B cell (primary cell): ENCODE data around the gene C1R. TPM values are rescaled to one million over a fixed set of nuclear protein-coding genes. Genes with fewer than 3 reads are reported as not detected.

Source experiments
- ATAC-seq: fragments of 200-7000 bp; cut with Tn5 transposase; one replicate; pipeline ENCODE4 v1.10.0; 2021; ENCODE audit warnings: low read depth, mild to moderate bottlenecking, moderate number of reproducible peaks, moderate library complexity
- CTCF ChIA-PET: fragments of 350-600 bp; sonication (Branson Sonifier 250); formaldehyde crosslinking; loops from one replicate; lab custom pipeline; 2021; ENCODE audit warnings: antibody characterized with exemption, inconsistent platforms; lab: Charles Lee
- POLR2A ChIA-PET: fragments of 350-600 bp; sonication (Branson Sonifier 250); formaldehyde crosslinking; loops from one replicate; lab custom pipeline; 2021; ENCODE audit warnings: antibody characterized with exemption; lab: Charles Lee
- DNase-seq: peaks from one replicate; pipeline ENCODE4 v3.0.0; 2013
- H2AFZ ChIP-seq: 2 replicates; pipeline ENCODE4 v1.6.1; 2012; ENCODE audit warnings: mild to moderate bottlenecking, low read depth, low read length; ENCODE audit not compliant: insufficient read depth, poor library complexity, severe bottlenecking
- H3K27ac ChIP-seq, 2 donors: 1 replicate in 1 of 2; 2 replicates in 1 of 2; pipeline ENCODE4 v1.5.1; 2012 to 2013; ENCODE audit warnings: low read length in 2 of 2, mild to moderate bottlenecking in 2 of 2, moderate library complexity in 1 of 2
- H3K27me3 ChIP-seq, 4 experiments: fragments of 200-600 bp in 1 of 4; sonication (generic) in 1 of 4; replicated peaks in 1 of 4; 1 replicate in 2 of 4; 2 replicates in 2 of 4; pipeline versions ENCODE4 v1.6.1 to v1.7.0; 2013 to 2016; ENCODE audit warnings: low read length in 3 of 4, mild to moderate bottlenecking in 2 of 4, mixed read lengths in 1 of 4, moderate library complexity in 1 of 4; ENCODE audit not compliant: insufficient read depth in 4 of 4, control insufficient read depth in 3 of 4; ENCODE audit errors: control extremely low read depth in 1 of 4
- H3K36me3 ChIP-seq, 2 experiments: replicated peaks in 1 of 2; 1 replicate in 1 of 2; 2 replicates in 1 of 2; pipeline versions ENCODE4 v1.6.1 to v1.7.1; 2013; ENCODE audit warnings: low read length in 1 of 2; ENCODE audit not compliant: insufficient read depth in 2 of 2, control insufficient read depth in 1 of 2; ENCODE audit errors: control extremely low read depth in 1 of 2, extremely low read depth in 1 of 2
- H3K4me1 ChIP-seq, 2 donors: fragments of 200-600 bp in 1 of 2; sonication (generic) in 1 of 2; 1 replicate in 1 of 2; 2 replicates in 1 of 2; pipeline versions ENCODE4 v1.5.1 to v1.6.1; 2013 to 2017; ENCODE audit warnings: low read length in 2 of 2; ENCODE audit not compliant: control insufficient read depth in 2 of 2, insufficient read depth in 2 of 2
- H3K4me2 ChIP-seq: replicated peaks from 2 replicates; pipeline ENCODE3; 2012; ENCODE audit warnings: mild to moderate bottlenecking, low read depth, low read length; ENCODE audit not compliant: poor library complexity, severe bottlenecking
- H3K4me3 ChIP-seq, 5 experiments: fragments of 200-600 bp in 1 of 5; sonication (generic) in 1 of 5; 1 replicate in 3 of 5; 2 replicates in 2 of 5; pipeline versions ENCODE4 v1.5.1 to v1.7.0; 2011 to 2016; ENCODE audit warnings: low read length in 4 of 5, mild to moderate bottlenecking in 4 of 5, low read depth in 2 of 5, control low read depth in 1 of 5, moderate library complexity in 1 of 5; ENCODE audit not compliant: insufficient read depth in 1 of 5; ENCODE audit errors: control extremely low read depth in 1 of 5, extremely low read depth in 1 of 5
- H3K79me2 ChIP-seq: fragments of 200-600 bp; sonication (generic); one replicate; pipeline ENCODE4 v1.6.0; 2016; ENCODE audit warnings: low read length; ENCODE audit not compliant: control insufficient read depth, insufficient read depth
- H3K9ac ChIP-seq: fragments of 200-600 bp; sonication (generic); 2 replicates; pipeline ENCODE4 v1.6.1; 2017; ENCODE audit warnings: mild to moderate bottlenecking, low read length, moderate library complexity
- H3K9me3 ChIP-seq, 3 donors: one replicate each; pipeline versions ENCODE4 v1.6.1 to v1.7.1; 2013; ENCODE audit warnings: low read length in 2 of 3; ENCODE audit not compliant: control insufficient read depth in 2 of 3, insufficient read depth in 1 of 3; ENCODE audit errors: control extremely low read depth in 1 of 3
- H4K20me1 ChIP-seq: 2 replicates; pipeline ENCODE4 v1.6.0; 2012; ENCODE audit warnings: mild to moderate bottlenecking, low read length; ENCODE audit not compliant: insufficient read depth, control insufficient read depth, poor library complexity, severe bottlenecking
- H3K27ac Mint-ChIP-seq: one replicate; pipeline ENCODE4 v1.8.0; 2021; ENCODE audit warnings: mixed read lengths
- H3K27me3 Mint-ChIP-seq: one replicate; pipeline ENCODE4 v1.8.0; 2021; ENCODE audit warnings: mixed read lengths
- H3K4me1 Mint-ChIP-seq: one replicate; pipeline ENCODE4 v1.8.0; 2021; ENCODE audit warnings: mixed read lengths
- H3K4me3 Mint-ChIP-seq: one replicate; pipeline ENCODE4 v1.8.0; 2021; ENCODE audit warnings: mixed read lengths
- H3K9me3 Mint-ChIP-seq: one replicate; pipeline ENCODE4 v1.8.0; 2022; ENCODE audit warnings: mixed read lengths; ENCODE audit not compliant: insufficient read depth
- EZH2 ChIP-seq: IDR thresholded peaks from 2 replicates; pipeline ENCODE4 v1.6.1; 2012; ENCODE audit warnings: borderline replicate concordance, low read depth, mild to moderate bottlenecking, moderate library complexity, low read length; ENCODE audit not compliant: insufficient read depth, poor library complexity, severe bottlenecking
- WGBS: methylation state at CpG from one replicate; pipeline ENCODE4 v1.1.5; 2013; ENCODE audit warnings: missing lambda C conversion rate; ENCODE audit not compliant: insufficient coverage; 5-methylcytosine and 5-hydroxymethylcytosine counted together
- intact Hi-C: fragments of 100-400 bp; cut with micrococcal nuclease; formaldehyde crosslinking; loops from one replicate; pipeline ENCODE4 v1.10.0; 2022
- polyA minus RNA-seq: library from RNA; depleted of rRNA, polyadenylated mRNA; stranded (reverse); fragments of >200 nt; gene quantifications from 2 replicates; pipeline ENCODE4 v1.2.3, GENCODE V29; 2012
- polyA plus RNA-seq: library from polyadenylated mRNA; depleted of rRNA; stranded (reverse); fragments of >200 nt; gene quantifications from 2 replicates; pipeline ENCODE4 v1.2.3, GENCODE V29; 2012
- total RNA-seq, 2 donors: library from RNA; stranded (reverse); fragments of 120-200 nt in 1 of 2; gene quantifications; 1 replicate in 1 of 2; 2 replicates in 1 of 2; pipeline versions ENCODE4 v1.2.3 to v1.2.4, GENCODE V29; 2013 to 2022
- TF ChIP-seq, protein P1 (sequence below): fragments of 200-600 bp; IDR thresholded peaks from one replicate; pipeline ENCODE4 v1.8.0; 2022; ENCODE audit warnings: antibody characterized with exemption, mild to moderate bottlenecking

Gene C1R
- 1.2 and 2.0 TPM in 2 replicates for total RNA-seq
- total RNA-seq (2013) = 2.9 TPM
- 1.5 and 3.1 TPM in 2 replicates for polyA plus RNA-seq
- 2.1 and 2.5 TPM in 2 replicates for polyA minus RNA-seq

DNA sequence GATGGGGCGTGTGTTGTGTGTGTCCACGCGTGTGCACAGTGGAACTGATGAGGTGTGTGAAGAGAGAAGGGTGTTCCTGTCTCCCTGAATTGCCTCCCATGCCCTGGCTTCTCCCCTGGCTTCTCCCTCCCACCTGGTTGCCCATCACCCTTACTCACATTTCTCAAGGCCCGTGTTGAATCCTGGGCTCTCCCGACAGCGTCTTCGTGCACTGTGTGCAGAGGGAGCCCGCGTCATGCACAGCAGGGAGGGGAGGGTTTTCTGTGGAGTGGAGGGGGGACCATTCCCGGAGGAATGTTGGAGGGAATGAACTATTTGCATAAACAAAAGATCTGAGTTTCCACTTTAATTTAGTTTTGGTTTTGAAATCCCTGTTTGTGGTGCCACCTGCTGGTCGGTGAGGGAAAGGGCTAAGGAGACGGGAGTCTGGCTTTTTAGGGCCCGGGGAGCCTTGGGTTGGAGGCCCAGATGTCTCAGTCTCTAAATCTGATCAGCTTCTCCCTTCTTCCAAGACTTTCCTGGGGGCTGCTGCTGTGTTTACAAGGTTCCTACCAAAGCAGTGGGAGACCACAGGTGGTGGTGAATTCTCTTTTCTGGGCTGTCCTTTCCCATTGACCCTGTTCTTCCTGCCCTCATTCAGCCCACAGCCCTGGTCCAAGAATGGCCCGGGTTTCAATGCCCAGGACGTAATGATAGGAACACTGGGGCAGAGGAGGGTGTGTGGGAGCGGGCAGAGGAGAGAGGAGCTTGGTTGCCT is at the start of gene C1R:
Gene C1R, minus strand, starts transcription at position 217 of the 757 bp plus-strand sequence. Its CDS starts 57 bp downstream, at position 160.
- POLR2A ChIA-PET = no interaction called here
- TF ChIP-seq, protein P1, sequence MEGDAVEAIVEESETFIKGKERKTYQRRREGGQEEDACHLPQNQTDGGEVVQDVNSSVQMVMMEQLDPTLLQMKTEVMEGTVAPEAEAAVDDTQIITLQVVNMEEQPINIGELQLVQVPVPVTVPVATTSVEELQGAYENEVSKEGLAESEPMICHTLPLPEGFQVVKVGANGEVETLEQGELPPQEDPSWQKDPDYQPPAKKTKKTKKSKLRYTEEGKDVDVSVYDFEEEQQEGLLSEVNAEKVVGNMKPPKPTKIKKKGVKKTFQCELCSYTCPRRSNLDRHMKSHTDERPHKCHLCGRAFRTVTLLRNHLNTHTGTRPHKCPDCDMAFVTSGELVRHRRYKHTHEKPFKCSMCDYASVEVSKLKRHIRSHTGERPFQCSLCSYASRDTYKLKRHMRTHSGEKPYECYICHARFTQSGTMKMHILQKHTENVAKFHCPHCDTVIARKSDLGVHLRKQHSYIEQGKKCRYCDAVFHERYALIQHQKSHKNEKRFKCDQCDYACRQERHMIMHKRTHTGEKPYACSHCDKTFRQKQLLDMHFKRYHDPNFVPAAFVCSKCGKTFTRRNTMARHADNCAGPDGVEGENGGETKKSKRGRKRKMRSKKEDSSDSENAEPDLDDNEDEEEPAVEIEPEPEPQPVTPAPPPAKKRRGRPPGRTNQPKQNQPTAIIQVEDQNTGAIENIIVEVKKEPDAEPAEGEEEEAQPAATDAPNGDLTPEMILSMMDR = peak; percentile 88
- TF ChIP-seq EZH2 = no peak

More for the DNA sequence above, at the start of gene C1R:
- H3K79me2 ChIP-seq = no peaks in the 10 kb centered on the region
- peak within 1 kb of the TSS; percentile 15 to 61 (median 50) for H3K4me3 ChIP-seq
- H2AFZ ChIP-seq = peak within 1 kb of the TSS; percentile 79
- H3K27ac ChIP-seq = no peak within 1 kb of the TSS
- H3K4me1 Mint-ChIP-seq = peaks cover 9% of the 10 kb centered on the region
- peaks cover 0 to 12% of the 10 kb centered on the region in 2 donors for H3K4me1 ChIP-seq
- ATAC-seq = peak; percentile 78
- H3K4me3 Mint-ChIP-seq = peak within 1 kb of the TSS; percentile 90
- 29% methylated on average over 8 of the region's 16 CpGs for WGBS
- H3K9ac ChIP-seq = peak within 1 kb of the TSS; percentile 62
- no peaks in the 10 kb centered on the region for H3K9me3 ChIP-seq
- peaks cover 0 to 3% (median 0%) of the 10 kb centered on the region in 4 experiments for H3K27me3 ChIP-seq
- no peaks in the 10 kb centered on the region for H3K36me3 ChIP-seq
- CTCF ChIA-PET = interaction anchor here (0.8 to 2.7 kb wide), 10 partner anchors 15 to 224 kb away, joined by 3 to 12 read pairs (median 4); partner anchors contain the start of genes LPCAT3 and SPSB2
- H3K4me2 ChIP-seq = peak within 1 kb of the TSS; percentile 70
- H3K27ac Mint-ChIP-seq = no peak within 1 kb of the TSS
- no peaks in the 10 kb centered on the region for H4K20me1 ChIP-seq
- peak; percentile 74 for DNase-seq
- intact Hi-C loops = loop anchor here (1.0 to 5.0 kb wide), 4 partner anchors 16 to 223 kb away; partner anchors contain the start of genes LPCAT3 and SPSB2
- peaks cover 4% of the 10 kb centered on the region for H3K27me3 Mint-ChIP-seq
- no peaks in the 10 kb centered on the region for H3K9me3 Mint-ChIP-seq
